Measurements from ENCODE around the gene PDLIM5.

DNA sequence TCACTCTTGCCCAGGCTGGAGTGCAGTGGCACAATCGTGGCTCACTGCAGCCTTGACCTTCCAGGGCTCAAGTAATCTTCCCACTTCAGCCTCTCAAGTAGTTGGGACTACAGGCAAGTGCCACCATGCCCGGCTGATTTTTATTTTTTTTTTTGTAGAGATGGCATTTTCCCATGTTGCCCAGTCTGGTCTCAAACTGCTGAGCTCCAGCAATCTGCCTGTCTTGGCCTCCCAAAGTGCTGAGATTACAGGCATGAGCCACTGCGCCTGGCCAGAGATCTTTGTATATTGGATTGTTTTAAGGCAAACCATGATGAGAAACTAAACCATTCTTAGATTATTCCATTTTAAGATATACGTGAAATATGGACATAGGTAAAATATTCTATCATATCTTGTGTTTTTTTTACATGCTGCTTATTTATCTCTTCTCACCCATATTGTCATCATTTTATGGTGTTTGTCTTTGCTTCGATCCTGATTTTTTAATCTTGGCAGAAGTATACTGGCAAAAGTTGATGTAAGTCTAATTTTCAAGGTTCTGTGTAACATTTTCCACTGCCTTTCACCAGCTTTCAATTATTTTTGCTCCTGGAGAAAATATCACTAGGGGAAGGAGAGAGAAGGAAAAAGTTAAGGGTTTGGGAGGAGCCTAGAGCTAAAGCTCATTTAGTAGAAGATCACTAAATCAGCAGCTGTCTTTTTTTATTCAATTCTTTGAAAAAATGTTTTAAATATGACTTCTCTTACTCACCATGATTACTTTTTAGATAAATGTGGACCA, 27.8 kb downstream of the PDLIM5 start:
- TF ChIP-seq, protein P1, sequence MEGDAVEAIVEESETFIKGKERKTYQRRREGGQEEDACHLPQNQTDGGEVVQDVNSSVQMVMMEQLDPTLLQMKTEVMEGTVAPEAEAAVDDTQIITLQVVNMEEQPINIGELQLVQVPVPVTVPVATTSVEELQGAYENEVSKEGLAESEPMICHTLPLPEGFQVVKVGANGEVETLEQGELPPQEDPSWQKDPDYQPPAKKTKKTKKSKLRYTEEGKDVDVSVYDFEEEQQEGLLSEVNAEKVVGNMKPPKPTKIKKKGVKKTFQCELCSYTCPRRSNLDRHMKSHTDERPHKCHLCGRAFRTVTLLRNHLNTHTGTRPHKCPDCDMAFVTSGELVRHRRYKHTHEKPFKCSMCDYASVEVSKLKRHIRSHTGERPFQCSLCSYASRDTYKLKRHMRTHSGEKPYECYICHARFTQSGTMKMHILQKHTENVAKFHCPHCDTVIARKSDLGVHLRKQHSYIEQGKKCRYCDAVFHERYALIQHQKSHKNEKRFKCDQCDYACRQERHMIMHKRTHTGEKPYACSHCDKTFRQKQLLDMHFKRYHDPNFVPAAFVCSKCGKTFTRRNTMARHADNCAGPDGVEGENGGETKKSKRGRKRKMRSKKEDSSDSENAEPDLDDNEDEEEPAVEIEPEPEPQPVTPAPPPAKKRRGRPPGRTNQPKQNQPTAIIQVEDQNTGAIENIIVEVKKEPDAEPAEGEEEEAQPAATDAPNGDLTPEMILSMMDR (IDR thresholded peaks at IDR 0.05) = no peak
- TF ChIP-seq, protein P2, sequence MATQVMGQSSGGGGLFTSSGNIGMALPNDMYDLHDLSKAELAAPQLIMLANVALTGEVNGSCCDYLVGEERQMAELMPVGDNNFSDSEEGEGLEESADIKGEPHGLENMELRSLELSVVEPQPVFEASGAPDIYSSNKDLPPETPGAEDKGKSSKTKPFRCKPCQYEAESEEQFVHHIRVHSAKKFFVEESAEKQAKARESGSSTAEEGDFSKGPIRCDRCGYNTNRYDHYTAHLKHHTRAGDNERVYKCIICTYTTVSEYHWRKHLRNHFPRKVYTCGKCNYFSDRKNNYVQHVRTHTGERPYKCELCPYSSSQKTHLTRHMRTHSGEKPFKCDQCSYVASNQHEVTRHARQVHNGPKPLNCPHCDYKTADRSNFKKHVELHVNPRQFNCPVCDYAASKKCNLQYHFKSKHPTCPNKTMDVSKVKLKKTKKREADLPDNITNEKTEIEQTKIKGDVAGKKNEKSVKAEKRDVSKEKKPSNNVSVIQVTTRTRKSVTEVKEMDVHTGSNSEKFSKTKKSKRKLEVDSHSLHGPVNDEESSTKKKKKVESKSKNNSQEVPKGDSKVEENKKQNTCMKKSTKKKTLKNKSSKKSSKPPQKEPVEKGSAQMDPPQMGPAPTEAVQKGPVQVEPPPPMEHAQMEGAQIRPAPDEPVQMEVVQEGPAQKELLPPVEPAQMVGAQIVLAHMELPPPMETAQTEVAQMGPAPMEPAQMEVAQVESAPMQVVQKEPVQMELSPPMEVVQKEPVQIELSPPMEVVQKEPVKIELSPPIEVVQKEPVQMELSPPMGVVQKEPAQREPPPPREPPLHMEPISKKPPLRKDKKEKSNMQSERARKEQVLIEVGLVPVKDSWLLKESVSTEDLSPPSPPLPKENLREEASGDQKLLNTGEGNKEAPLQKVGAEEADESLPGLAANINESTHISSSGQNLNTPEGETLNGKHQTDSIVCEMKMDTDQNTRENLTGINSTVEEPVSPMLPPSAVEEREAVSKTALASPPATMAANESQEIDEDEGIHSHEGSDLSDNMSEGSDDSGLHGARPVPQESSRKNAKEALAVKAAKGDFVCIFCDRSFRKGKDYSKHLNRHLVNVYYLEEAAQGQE (IDR thresholded peaks at IDR 0.05; ENCODE audit: insufficient read depth in 1 of 2, low read depth in 2 of 2, low read length in 1 of 2) = no peak
- TF ChIP-seq POLR2AphosphoS5 (IDR thresholded peaks at IDR 0.05; ENCODE audit: low read depth, low read length) (no peak), SIN3A (IDR thresholded peaks at IDR 0.05; ENCODE audit: borderline replicate concordance, insufficient read depth, low read depth, low read length) (no peak), TCF7L2 (IDR thresholded peaks at IDR 0.05; ENCODE audit: low read depth, low read length) (no peak)
